Measurements from ENCODE around the gene FUBP1. TPM values are rescaled to one million over a fixed set of nuclear protein-coding genes. Genes with fewer than 3 reads are reported as not detected.

Gene FUBP1
- total and polyA plus RNA-seq, 2 of the 8 experiments (the other 6 are each of a cell fraction or from before 2014, with no cell fraction given), result 184 to 201 TPM

- no peak overlapping the region for H2BK15ac ChIP-seq (ENCODE audit: low read length)
- H3K27me3 ChIP-seq (replicated peaks in 1 of 4; ENCODE audit: control insufficient read depth in 3 of 4, extremely low read depth in 1 of 4, insufficient read depth in 3 of 4, low read length in 3 of 4), result no peaks in the 10 kb centered on the region
- no peak overlapping the region for H2BK5ac ChIP-seq (ENCODE audit: low read depth, low read length)
- TF ChIP-seq EGR1 (IDR thresholded peaks at IDR 0.05; ENCODE audit: borderline replicate concordance, low read depth, low read length) (no peak), GABPA (IDR thresholded peaks at IDR 0.05; ENCODE audit: borderline replicate concordance, insufficient read depth, low read length) (no peak), TBP (IDR thresholded peaks at IDR 0.05; ENCODE audit: low read depth, low read length) (no peak), USF2 (IDR thresholded peaks at IDR 0.05; ENCODE audit: low read length) (no peak), RFX5 (IDR thresholded peaks at IDR 0.05; ENCODE audit: borderline replicate concordance, low read depth, low read length) (no peak), CBX8 (IDR thresholded peaks at IDR 0.05; ENCODE audit: borderline replicate concordance, low read depth, low read length) (no peak), KDM1A (IDR thresholded peaks at IDR 0.05; ENCODE audit: borderline replicate concordance, low read length) (no peak), SP1 (IDR thresholded peaks at IDR 0.05; ENCODE audit: low read depth, low read length) (no peak), YY1 (IDR thresholded peaks at IDR 0.05; ENCODE audit: low read depth, low read length) (no peak), SUZ12 (IDR thresholded peaks at IDR 0.05; ENCODE audit: low read length) (no peak), CHD1 (IDR thresholded peaks at IDR 0.05; ENCODE audit: low read depth, low read length) (no peak), EZH2 (IDR thresholded peaks at IDR 0.05; ENCODE audit: low read depth, low read length, severe bottlenecking) (no peak)
- H3K79me2 ChIP-seq (ENCODE audit: control insufficient read depth in 1 of 2, insufficient read depth in 2 of 2, low read length in 2 of 2), result peaks cover 0 to 49% of the 10 kb centered on the region in 2 experiments; a peak in 2 of 4 replicates
- peaks cover 0 to 5% of the 10 kb centered on the region in 2 experiments for H4K20me1 ChIP-seq (replicated peaks in 1 of 2; ENCODE audit: control insufficient read depth in 1 of 2, insufficient read depth in 2 of 2, low read length in 2 of 2)
- no peak overlapping the region for H3K9ac ChIP-seq (replicated peaks in 1 of 4; ENCODE audit: extremely low read depth in 1 of 4, low read depth in 3 of 4, low read length in 3 of 4)
- H3K4me3 ChIP-seq (ENCODE audit: extremely low read depth in 1 of 4, insufficient read depth in 2 of 4, low read depth in 3 of 4, low read length in 4 of 4), result no peak overlapping the region
- H2AFZ ChIP-seq (ENCODE audit: low read length), result no peak overlapping the region
- H4K91ac ChIP-seq (replicated peaks; ENCODE audit: insufficient read length, low read length), result no peak overlapping the region
- H4K5ac ChIP-seq (ENCODE audit: insufficient read length, low read depth, low read length), result no peak overlapping the region
- H3K23me2 ChIP-seq (ENCODE audit: low read depth, low read length), result no peaks in the 10 kb centered on the region
- H4K8ac ChIP-seq (ENCODE audit: extremely low read depth, insufficient read depth, low read length), result no peak overlapping the region
- no peak overlapping the region for H3K27ac ChIP-seq (ENCODE audit: low read depth, low read length)
- H3K56ac ChIP-seq (replicated peaks; ENCODE audit: insufficient read length, low read depth, low read length), result no peak overlapping the region
- 89% methylated on average over 3 of the region's 3 CpGs; no CpG with 5 or more reads in 1 of the 2 experiments for WGBS, 2 experiments (ENCODE audit: extremely low coverage in 1 of 2, insufficient coverage in 1 of 2, insufficient read length in 1 of 2, insufficient replicate concordance in 2 of 2, low coverage in 1 of 2, low lambda C conversion rate in 2 of 2, missing lambda C conversion rate in 1 of 2)
- no peak overlapping the region for H2AK5ac ChIP-seq (ENCODE audit: low read depth, low read length)
- H2BK12ac ChIP-seq (ENCODE audit: low read depth, low read length), result no peak overlapping the region
- 0 out of 2 replicates have a peak, but pooled peaks cover 3% of the 10 kb centered on the region for H3K79me1 ChIP-seq (ENCODE audit: low read depth, low read length)
- H2BK20ac ChIP-seq (ENCODE audit: low read length), result no peak overlapping the region
- H3K4me1 ChIP-seq (replicated peaks in 1 of 4; ENCODE audit: control insufficient read depth in 3 of 4, insufficient read depth in 4 of 4, low read length in 3 of 4), result no peaks in the 10 kb centered on the region
- CTCF ChIA-PET (ENCODE audit: partially characterized antibody), result interaction anchor here (1.1 kb wide), 1 partner anchor 14 kb away, joined by 5 read pairs; no protein-coding TSS in a partner anchor
- DNase-seq (ENCODE audit: low read depth in 1 of 2, low spot score in 2 of 2) (no peak), FAIRE-seq (no peak)
- H3K36me3 ChIP-seq (ENCODE audit: control insufficient read depth in 2 of 4, insufficient read depth in 4 of 4, low read length in 3 of 4), result peaks cover 0 to 15% (median 6%) of the 10 kb centered on the region in 4 experiments; a peak in 5 of 8 replicates
- H3K18ac ChIP-seq (ENCODE audit: extremely low read depth, low read length), result no peak overlapping the region
- H3K9me3 ChIP-seq (ENCODE audit: insufficient read depth in 2 of 2, low read depth in 1 of 2, low read length in 1 of 2), result no peaks in the 10 kb centered on the region
- no peak overlapping the region for H3K23ac ChIP-seq (ENCODE audit: insufficient read length)
- H3K4ac ChIP-seq (replicated peaks; ENCODE audit: insufficient read length, low read depth, low read length), result no peak overlapping the region
- POLR2A ChIA-PET (ENCODE audit: partially characterized antibody), result interaction anchor here (5.0 to 6.5 kb wide), 3 partner anchors 9 to 17 kb away, joined by 40 to 46 read pairs (median 43); partner anchors contain the start of genes DNAJB4 and FUBP1
- no peak overlapping the region for H3K4me2 ChIP-seq (ENCODE audit: insufficient read depth in 1 of 2, low read depth in 2 of 2, low read length in 2 of 2)
- no peak overlapping the region for H3K14ac ChIP-seq (ENCODE audit: insufficient read length)
- H2BK120ac ChIP-seq (replicated peaks; ENCODE audit: low read depth, low read length), result no peak overlapping the region
Measured at GRCh38 chr1:77994117-77994705, 15.3 kb upstream of the FUBP1 start.

Data from H1 (cell line).